ENCODE data around the gene CD300LG.

Gene CD300LG

GRCh38 chr17:43907998-43908721 lies 61.2 kb downstream of the CD300LG start:
- peak in 1 of 3 donors; percentile 17 for DNase-seq

GRCh38 chr17:43909537-43910231 lies 62.7 kb downstream of the CD300LG start:
- no peak for DNase-seq

GRCh38 chr17:43911904-43912303 lies 64.9 kb downstream of the CD300LG start:
- no peak for DNase-seq

GRCh38 chr17:43912635-43913304 lies 65.8 kb downstream of the CD300LG start:
- no peak for DNase-seq
